Liver (tissue), 9 donors: ENCODE results near the gene PNMT. TPM values are rescaled to one million over a fixed set of nuclear protein-coding genes. Genes with fewer than 3 reads are reported as not detected.

Experiments used
- DNase-seq: peaks from one replicate; pipeline ENCODE4 v3.0.0-alpha.2; 2017; ENCODE audit warnings: low spot score
- H3K27ac ChIP-seq, 2 donors: one replicate each; pipeline ENCODE4 v1.7.0; 2013; ENCODE audit warnings: inconsistent platforms in 2 of 2, low read length in 2 of 2, control low read depth in 1 of 2, low read depth in 1 of 2, mild to moderate bottlenecking in 1 of 2
- H3K27me3 ChIP-seq, 4 donors: one replicate each; pipeline versions ENCODE4 v1.6.1 to v1.7.0; 2013; ENCODE audit warnings: low read length in 3 of 4, inconsistent platforms in 1 of 4, mild to moderate bottlenecking in 1 of 4, moderate library complexity in 1 of 4; ENCODE audit not compliant: control insufficient read depth in 4 of 4, insufficient read depth in 4 of 4
- H3K36me3 ChIP-seq, 4 donors: one replicate each; pipeline versions ENCODE4 v1.6.1 to v1.7.0; 2013; ENCODE audit warnings: low read length in 3 of 4, mild to moderate bottlenecking in 3 of 4, low read depth in 1 of 4, moderate library complexity in 1 of 4; ENCODE audit not compliant: control insufficient read depth in 4 of 4, insufficient read depth in 3 of 4
- H3K4me1 ChIP-seq, 4 donors: one replicate each; pipeline versions ENCODE4 v1.6.1 to v1.7.0; 2013; ENCODE audit warnings: low read length in 3 of 4, mild to moderate bottlenecking in 3 of 4, moderate library complexity in 1 of 4; ENCODE audit not compliant: control insufficient read depth in 4 of 4, insufficient read depth in 4 of 4
- H3K4me3 ChIP-seq, 3 donors: one replicate each; pipeline versions ENCODE4 v1.6.1 to v1.7.0; 2013; ENCODE audit warnings: low read length in 3 of 3, control low read depth in 1 of 3, low read depth in 1 of 3, mild to moderate bottlenecking in 1 of 3
- H3K9ac ChIP-seq, 2 donors: one replicate each; pipeline ENCODE4 v1.7.0; 2013; ENCODE audit warnings: low read length in 2 of 2, mild to moderate bottlenecking in 2 of 2, moderate library complexity in 2 of 2, control low read depth in 1 of 2, low read depth in 1 of 2
- H3K9me3 ChIP-seq, 4 donors: one replicate each; pipeline versions ENCODE4 v1.6.1 to v1.7.0; 2013; ENCODE audit warnings: low read length in 3 of 4; ENCODE audit not compliant: control insufficient read depth in 4 of 4
- FOXA1 ChIP-seq: IDR thresholded peaks from 2 replicates; pipeline ENCODE4 v1.6.1; 2016; ENCODE audit warnings: antibody characterized with exemption
- FOXA2 ChIP-seq: IDR thresholded peaks from 2 replicates; pipeline ENCODE4 v1.6.1; 2016; ENCODE audit warnings: antibody characterized with exemption
- GABPA ChIP-seq, 2 donors: IDR thresholded peaks in 1 of 2; conservative IDR thresholded peaks in 1 of 2; 2 replicates each; pipeline ENCODE4 v1.6.1; 2016; ENCODE audit warnings: antibody characterized with exemption in 2 of 2, mild to moderate bottlenecking in 1 of 2, moderate library complexity in 1 of 2
- HNF4A ChIP-seq, 2 donors: conservative IDR thresholded peaks; 2 replicates each; pipeline ENCODE4 v1.6.1; 2016; ENCODE audit warnings: antibody characterized with exemption in 2 of 2, mild to moderate bottlenecking in 2 of 2
- HNF4G ChIP-seq: IDR thresholded peaks from 2 replicates; pipeline ENCODE4 v1.6.1; 2016; ENCODE audit warnings: antibody characterized with exemption
- JUND ChIP-seq, 2 donors: IDR thresholded peaks; 2 replicates each; pipeline ENCODE4 v1.6.1; 2016; ENCODE audit warnings: antibody characterized with exemption in 2 of 2
- NR2F2 ChIP-seq: IDR thresholded peaks from 2 replicates; pipeline ENCODE4 v1.6.1; 2016; ENCODE audit warnings: antibody characterized with exemption
- RAD21 ChIP-seq, 2 donors: IDR thresholded peaks; 2 replicates each; pipeline ENCODE4 v1.6.1; 2016; ENCODE audit warnings: antibody characterized with exemption in 2 of 2, mild to moderate bottlenecking in 2 of 2
- RXRA ChIP-seq, 2 donors: IDR thresholded peaks; 2 replicates each; pipeline ENCODE4 v1.6.1; 2017 to 2018; ENCODE audit warnings: antibody characterized with exemption in 2 of 2, mild to moderate bottlenecking in 1 of 2
- SP1 ChIP-seq: IDR thresholded peaks from 2 replicates; pipeline ENCODE4 v1.6.1; 2018; ENCODE audit warnings: antibody characterized with exemption, mild to moderate bottlenecking
- TAF1 ChIP-seq: conservative IDR thresholded peaks from 2 replicates; pipeline ENCODE4 v1.6.1; 2016; ENCODE audit warnings: antibody characterized with exemption, mild to moderate bottlenecking
- YY1 ChIP-seq: IDR thresholded peaks from 2 replicates; pipeline ENCODE4 v1.6.1; 2016; ENCODE audit warnings: antibody characterized with exemption, mild to moderate bottlenecking
- WGBS: extraction: QIAGEN DNeasy Blood & Tissue Kit; methylation state at CpG from one replicate; pipeline ENCODE4 v1.1.7; 2013; 5-methylcytosine and 5-hydroxymethylcytosine counted together
- polyA plus RNA-seq, 2 donors: library from polyadenylated mRNA; stranded (reverse) in 1 of 2; unstranded in 1 of 2; fragments of 200-250 nt in 1 of 2; fragments of >200 nt in 1 of 2; fragmentation: Nextera tagmentation in 1 of 2; extraction: Ambion mirVana in 1 of 2; gene quantifications; one replicate each; pipeline versions ENCODE4 v1.2.1 to v1.2.3, GENCODE V29; 2013 to 2015
- total RNA-seq, 2 donors: library from RNA; depleted of rRNA; stranded (reverse); fragments of >200 nt; gene quantifications; one replicate each; pipeline ENCODE4 v1.2.3, GENCODE V29; 2014
- TF ChIP-seq, protein P1 (sequence below): fragments of 150-350 bp; IDR thresholded peaks from 2 replicates; pipeline ENCODE4 v1.5.1; 2017; ENCODE audit warnings: improper control_type of control experiment, low read depth, low read length; ENCODE audit not compliant: missing input control
- TF ChIP-seq, protein P2 (sequence below): IDR thresholded peaks from 2 replicates; pipeline ENCODE4 v1.6.1; 2016; ENCODE audit warnings: antibody characterized with exemption
- TF ChIP-seq, protein P3 (sequence below): IDR thresholded peaks from 2 replicates; pipeline ENCODE4 v1.6.1; 2016; ENCODE audit warnings: antibody characterized with exemption, mild to moderate bottlenecking
- TF ChIP-seq, protein P4 (sequence below): IDR thresholded peaks from 2 replicates; pipeline ENCODE4 v1.6.1; 2016; ENCODE audit warnings: antibody characterized with exemption
- donor health status: healthy.
- donor health status: healthy.
- donor health status: healthy.
- donor health status: healthy.
- donor health status: healthy.

The PNMT gene
- total and polyA plus RNA-seq, 4 donors, result 0.20 to 8.6 (median 0.26) TPM; not detected in 1

DNA sequence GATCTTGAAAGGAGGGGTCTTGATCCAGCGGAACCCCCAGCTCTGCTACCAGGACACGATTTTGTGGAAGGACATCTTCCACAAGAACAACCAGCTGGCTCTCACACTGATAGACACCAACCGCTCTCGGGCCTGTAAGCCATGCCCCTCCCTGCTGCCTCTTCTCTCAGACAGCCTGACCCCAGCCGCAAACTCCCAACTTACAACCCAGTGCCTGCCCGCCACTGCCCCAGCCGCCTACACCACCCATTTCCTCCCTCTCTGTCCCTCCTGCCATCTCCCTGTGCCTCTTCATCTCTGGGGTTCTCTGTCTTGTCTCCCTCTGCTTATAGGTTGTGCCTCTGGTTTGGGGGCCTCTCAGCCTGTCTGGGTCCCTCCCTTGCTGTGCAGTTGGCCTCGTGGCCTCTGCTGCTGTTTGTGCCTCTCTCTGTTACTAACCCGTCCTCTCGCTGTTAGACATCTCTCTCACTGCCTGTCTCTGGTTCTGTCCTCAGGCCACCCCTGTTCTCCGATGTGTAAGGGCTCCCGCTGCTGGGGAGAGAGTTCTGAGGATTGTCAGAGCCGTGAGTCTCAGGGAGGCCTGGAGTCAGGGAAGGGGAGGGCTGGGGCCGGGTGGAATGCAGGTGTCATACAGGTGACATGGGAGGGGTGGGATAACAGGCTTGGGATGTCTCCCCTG, 41.2 kb downstream of the PNMT start:
- H3K36me3 ChIP-seq, result peaks cover 0 to 32% (median 9%) of the 10 kb centered on the region in 4 donors
- WGBS, result 90% methylated on average over 14 of the region's 14 CpGs

DNA sequence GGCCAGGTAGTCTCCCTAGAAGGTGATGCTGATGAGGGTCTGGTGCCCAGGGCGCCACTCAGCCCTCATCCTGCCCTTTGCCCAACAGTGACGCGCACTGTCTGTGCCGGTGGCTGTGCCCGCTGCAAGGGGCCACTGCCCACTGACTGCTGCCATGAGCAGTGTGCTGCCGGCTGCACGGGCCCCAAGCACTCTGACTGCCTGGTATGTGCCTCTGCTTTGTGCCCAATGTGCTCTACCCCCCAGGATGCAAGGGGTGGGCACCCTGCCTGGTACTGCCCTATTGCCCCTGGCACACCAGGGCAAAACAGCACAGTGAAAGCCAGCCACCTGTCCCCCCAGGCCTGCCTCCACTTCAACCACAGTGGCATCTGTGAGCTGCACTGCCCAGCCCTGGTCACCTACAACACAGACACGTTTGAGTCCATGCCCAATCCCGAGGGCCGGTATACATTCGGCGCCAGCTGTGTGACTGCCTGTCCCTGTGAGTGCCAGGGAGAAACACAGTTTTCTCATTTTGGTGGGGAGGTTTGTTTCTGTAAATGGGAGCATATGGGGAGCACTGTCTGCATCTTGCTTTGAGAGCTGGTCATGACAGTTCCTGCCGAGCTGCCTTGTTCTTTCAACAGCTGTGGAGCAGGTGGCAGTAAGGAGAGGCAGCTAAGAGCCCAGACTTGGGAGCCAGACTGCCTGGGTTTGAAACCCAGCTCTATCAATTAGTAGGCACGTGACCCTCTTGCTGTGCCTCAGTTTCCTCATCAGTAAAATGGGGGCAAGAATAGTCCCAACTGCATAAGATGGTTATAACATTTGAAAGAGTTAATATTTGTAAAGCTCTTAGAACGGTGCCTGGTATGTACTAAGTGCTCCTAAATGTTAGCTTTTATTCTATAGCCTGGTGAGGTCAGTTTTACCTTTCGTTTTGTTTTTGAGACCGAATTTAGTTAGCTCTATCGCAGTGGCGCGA, 42.0 kb downstream of the PNMT start:
- Histone ChIP-seq H3K4me1 (peaks cover 7 to 22% (median 18%) of the 10 kb centered on the region in 4 donors), H3K27me3 (no peaks in the 10 kb centered on the region), H3K9ac (no peak overlapping the region), H3K4me3 (no peak overlapping the region), H3K9me3 (no peaks in the 10 kb centered on the region), H3K36me3 (peaks cover 0 to 32% (median 11%) of the 10 kb centered on the region in 4 donors), H3K27ac (no peak overlapping the region)
- WGBS, result 94% methylated on average over 20 of the region's 20 CpGs
- DNase-seq, result no peak
- no peak for TF ChIP-seq YY1
- TF ChIP-seq, protein P1, sequence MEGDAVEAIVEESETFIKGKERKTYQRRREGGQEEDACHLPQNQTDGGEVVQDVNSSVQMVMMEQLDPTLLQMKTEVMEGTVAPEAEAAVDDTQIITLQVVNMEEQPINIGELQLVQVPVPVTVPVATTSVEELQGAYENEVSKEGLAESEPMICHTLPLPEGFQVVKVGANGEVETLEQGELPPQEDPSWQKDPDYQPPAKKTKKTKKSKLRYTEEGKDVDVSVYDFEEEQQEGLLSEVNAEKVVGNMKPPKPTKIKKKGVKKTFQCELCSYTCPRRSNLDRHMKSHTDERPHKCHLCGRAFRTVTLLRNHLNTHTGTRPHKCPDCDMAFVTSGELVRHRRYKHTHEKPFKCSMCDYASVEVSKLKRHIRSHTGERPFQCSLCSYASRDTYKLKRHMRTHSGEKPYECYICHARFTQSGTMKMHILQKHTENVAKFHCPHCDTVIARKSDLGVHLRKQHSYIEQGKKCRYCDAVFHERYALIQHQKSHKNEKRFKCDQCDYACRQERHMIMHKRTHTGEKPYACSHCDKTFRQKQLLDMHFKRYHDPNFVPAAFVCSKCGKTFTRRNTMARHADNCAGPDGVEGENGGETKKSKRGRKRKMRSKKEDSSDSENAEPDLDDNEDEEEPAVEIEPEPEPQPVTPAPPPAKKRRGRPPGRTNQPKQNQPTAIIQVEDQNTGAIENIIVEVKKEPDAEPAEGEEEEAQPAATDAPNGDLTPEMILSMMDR, result no peak
- TF ChIP-seq RAD21 (IDR thresholded peaks at IDR 0.05), result no peak
- TF ChIP-seq FOXA2, result no peak
- TF ChIP-seq SP1, result no peak
- TF ChIP-seq, protein P2, sequence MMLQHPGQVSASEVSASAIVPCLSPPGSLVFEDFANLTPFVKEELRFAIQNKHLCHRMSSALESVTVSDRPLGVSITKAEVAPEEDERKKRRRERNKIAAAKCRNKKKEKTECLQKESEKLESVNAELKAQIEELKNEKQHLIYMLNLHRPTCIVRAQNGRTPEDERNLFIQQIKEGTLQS, result no peak
- TF ChIP-seq HNF4A (conservative IDR thresholded peaks at IDR 0.05), result no peak
- no peak for TF ChIP-seq NR2F2
- no peak for TF ChIP-seq RXRA (IDR thresholded peaks at IDR 0.05)
- TF ChIP-seq FOXA1, result no peak
- TF ChIP-seq GABPA (IDR thresholded peaks at IDR 0.05 in 1 of 2, conservative IDR thresholded peaks at IDR 0.05 in 1 of 2), result no peak

More for the DNA sequence above, 41.2 kb downstream of the PNMT start:
- Histone ChIP-seq H3K27ac (no peak overlapping the region), H3K4me3 (no peak overlapping the region), H3K27me3 (no peaks in the 10 kb centered on the region), H3K9ac (no peak overlapping the region), H3K4me1 (peaks cover 15 to 31% (median 26%) of the 10 kb centered on the region in 4 donors), H3K9me3 (no peaks in the 10 kb centered on the region)
- no peak for TF ChIP-seq JUND (IDR thresholded peaks at IDR 0.05)
- TF ChIP-seq, protein P1, result no peak
- TF ChIP-seq, protein P3, sequence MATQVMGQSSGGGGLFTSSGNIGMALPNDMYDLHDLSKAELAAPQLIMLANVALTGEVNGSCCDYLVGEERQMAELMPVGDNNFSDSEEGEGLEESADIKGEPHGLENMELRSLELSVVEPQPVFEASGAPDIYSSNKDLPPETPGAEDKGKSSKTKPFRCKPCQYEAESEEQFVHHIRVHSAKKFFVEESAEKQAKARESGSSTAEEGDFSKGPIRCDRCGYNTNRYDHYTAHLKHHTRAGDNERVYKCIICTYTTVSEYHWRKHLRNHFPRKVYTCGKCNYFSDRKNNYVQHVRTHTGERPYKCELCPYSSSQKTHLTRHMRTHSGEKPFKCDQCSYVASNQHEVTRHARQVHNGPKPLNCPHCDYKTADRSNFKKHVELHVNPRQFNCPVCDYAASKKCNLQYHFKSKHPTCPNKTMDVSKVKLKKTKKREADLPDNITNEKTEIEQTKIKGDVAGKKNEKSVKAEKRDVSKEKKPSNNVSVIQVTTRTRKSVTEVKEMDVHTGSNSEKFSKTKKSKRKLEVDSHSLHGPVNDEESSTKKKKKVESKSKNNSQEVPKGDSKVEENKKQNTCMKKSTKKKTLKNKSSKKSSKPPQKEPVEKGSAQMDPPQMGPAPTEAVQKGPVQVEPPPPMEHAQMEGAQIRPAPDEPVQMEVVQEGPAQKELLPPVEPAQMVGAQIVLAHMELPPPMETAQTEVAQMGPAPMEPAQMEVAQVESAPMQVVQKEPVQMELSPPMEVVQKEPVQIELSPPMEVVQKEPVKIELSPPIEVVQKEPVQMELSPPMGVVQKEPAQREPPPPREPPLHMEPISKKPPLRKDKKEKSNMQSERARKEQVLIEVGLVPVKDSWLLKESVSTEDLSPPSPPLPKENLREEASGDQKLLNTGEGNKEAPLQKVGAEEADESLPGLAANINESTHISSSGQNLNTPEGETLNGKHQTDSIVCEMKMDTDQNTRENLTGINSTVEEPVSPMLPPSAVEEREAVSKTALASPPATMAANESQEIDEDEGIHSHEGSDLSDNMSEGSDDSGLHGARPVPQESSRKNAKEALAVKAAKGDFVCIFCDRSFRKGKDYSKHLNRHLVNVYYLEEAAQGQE, result no peak
- no peak for TF ChIP-seq YY1
- no peak for TF ChIP-seq HNF4G
- no peak for TF ChIP-seq FOXA2
- no peak for TF ChIP-seq GABPA (IDR thresholded peaks at IDR 0.05 in 1 of 2, conservative IDR thresholded peaks at IDR 0.05 in 1 of 2)
- no peak for TF ChIP-seq RXRA (IDR thresholded peaks at IDR 0.05)
- TF ChIP-seq, protein P4, sequence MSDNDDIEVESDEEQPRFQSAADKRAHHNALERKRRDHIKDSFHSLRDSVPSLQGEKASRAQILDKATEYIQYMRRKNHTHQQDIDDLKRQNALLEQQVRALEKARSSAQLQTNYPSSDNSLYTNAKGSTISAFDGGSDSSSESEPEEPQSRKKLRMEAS, result no peak
- TF ChIP-seq NR2F2, result no peak
- no peak for TF ChIP-seq HNF4A (conservative IDR thresholded peaks at IDR 0.05)
- no peak for TF ChIP-seq TAF1
- DNase-seq, result no peak
